WTC11 (cell line): Measurements from ENCODE around the gene CCDC24. TPM values are rescaled to one million over a fixed set of nuclear protein-coding genes. Genes with fewer than 3 reads are reported as not detected.

ENCODE experiments used
- ATAC-seq: fragments of 200-7000 bp; cut with Tn5 transposase; 2 replicates; pipeline ENCODE4 v1.10.0; 2021; ENCODE audit warnings: mild to moderate bottlenecking, moderate library complexity
- CTCF ChIA-PET: fragments of 300-600 bp; sonication (Branson Sonifier 250); formaldehyde crosslinking; loops from one replicate; lab custom pipeline; 2021; ENCODE audit warnings: antibody characterized with exemption; lab: Charles Lee
- POLR2A ChIA-PET: fragments of 350-600 bp; sonication (Branson Sonifier 250); formaldehyde crosslinking; loops from one replicate; lab custom pipeline; 2021; ENCODE audit warnings: antibody characterized with exemption; lab: Charles Lee
- DNase-seq: peaks from one replicate; pipeline ENCODE4 v3.0.0; 2021; ENCODE audit warnings: low spot score
- H3K27ac Mint-ChIP-seq: 2 replicates; pipeline ENCODE4 v1.8.0; 2021; ENCODE audit warnings: mixed read lengths
- H3K27me3 Mint-ChIP-seq: 2 replicates; pipeline ENCODE4 v1.8.0; 2021; ENCODE audit warnings: low read depth, mild to moderate bottlenecking, moderate library complexity, mixed read lengths
- H3K36me3 Mint-ChIP-seq: 2 replicates; pipeline ENCODE4 v1.8.0; 2021; ENCODE audit warnings: mixed read lengths
- H3K4me1 Mint-ChIP-seq: 2 replicates; pipeline ENCODE4 v1.8.0; 2022; ENCODE audit warnings: mixed read lengths
- H3K4me3 Mint-ChIP-seq: 2 replicates; pipeline ENCODE4 v1.8.0; 2021; ENCODE audit warnings: mild to moderate bottlenecking, moderate library complexity, mixed read lengths
- H3K9me3 Mint-ChIP-seq: 2 replicates; pipeline ENCODE4 v1.8.0; 2021; ENCODE audit warnings: mixed read lengths
- CREB1 ChIP-seq: sonication (generic); formaldehyde crosslinking; IDR thresholded peaks from 2 replicates; pipeline ENCODE4 v1.8.0; 2023; ENCODE audit warnings: mild to moderate bottlenecking, missing genetic modification reagents
- E2F1 ChIP-seq: sonication (generic); formaldehyde crosslinking; IDR thresholded peaks from 2 replicates; pipeline ENCODE4 v1.8.0; 2022; ENCODE audit warnings: mild to moderate bottlenecking, missing genetic modification reagents
- E2F5 ChIP-seq: sonication (generic); formaldehyde crosslinking; IDR thresholded peaks from 2 replicates; pipeline ENCODE4 v1.8.1; 2022; ENCODE audit warnings: mild to moderate bottlenecking, moderate library complexity, missing genetic modification reagents
- HMGXB4 ChIP-seq: sonication (generic); formaldehyde crosslinking; IDR thresholded peaks from 2 replicates; pipeline ENCODE4 v1.8.1; 2023; ENCODE audit warnings: mild to moderate bottlenecking, moderate library complexity, missing genetic modification reagents
- KAT7 ChIP-seq: sonication (generic); formaldehyde crosslinking; IDR thresholded peaks from 2 replicates; pipeline ENCODE4 v1.8.1; 2023; ENCODE audit warnings: missing genetic modification reagents, mild to moderate bottlenecking, borderline replicate concordance
- MAX ChIP-seq: sonication (generic); formaldehyde crosslinking; IDR thresholded peaks from 2 replicates; pipeline ENCODE4 v1.8.0; 2022; ENCODE audit warnings: mild to moderate bottlenecking, missing genetic modification reagents
- NFYB ChIP-seq: sonication (generic); formaldehyde crosslinking; conservative IDR thresholded peaks from 2 replicates; pipeline ENCODE4 v1.8.0; 2022; ENCODE audit warnings: low read depth, missing genetic modification reagents
- NR3C1 ChIP-seq: sonication (generic); formaldehyde crosslinking; conservative IDR thresholded peaks from 2 replicates; pipeline ENCODE4 v1.8.1; 2023; ENCODE audit warnings: low read depth, mild to moderate bottlenecking, missing genetic modification reagents
- SOX15 ChIP-seq: fragments of 250-450 bp; sonication (Bioruptor Pico); IDR thresholded peaks from 2 replicates; pipeline ENCODE4 v1.9.0; 2021; ENCODE audit warnings: mild to moderate bottlenecking
- USF2 ChIP-seq: sonication (generic); formaldehyde crosslinking; IDR thresholded peaks from 2 replicates; pipeline ENCODE4 v1.8.1; 2023; ENCODE audit warnings: mild to moderate bottlenecking, missing genetic modification reagents, moderate library complexity
- ZNF263 ChIP-seq: sonication (generic); formaldehyde crosslinking; IDR thresholded peaks from 2 replicates; pipeline ENCODE4 v1.8.1; 2022; ENCODE audit warnings: low read depth, mild to moderate bottlenecking, moderate library complexity, missing genetic modification reagents
- ZNF317 ChIP-seq: sonication (generic); formaldehyde crosslinking; IDR thresholded peaks from 2 replicates; pipeline ENCODE4 v1.8.1; 2023; ENCODE audit warnings: low read depth, mild to moderate bottlenecking, moderate library complexity, missing genetic modification reagents, borderline replicate concordance
- ZNF423 ChIP-seq: fragments of 250-450 bp; sonication (Bioruptor Pico); IDR thresholded peaks from 2 replicates; pipeline ENCODE4 v2.1.2; 2022; ENCODE audit warnings: mild to moderate bottlenecking, moderate library complexity
- ZNF425 ChIP-seq: fragments of 250-450 bp; sonication (Bioruptor Pico); conservative IDR thresholded peaks from 2 replicates; pipeline ENCODE4 v1.9.0; 2021; ENCODE audit warnings: mild to moderate bottlenecking
- total RNA-seq: library from RNA; stranded (reverse); gene quantifications from 3 replicates; pipeline ENCODE4 v1.2.3, GENCODE V29; 2021

The CCDC24 gene
- total RNA-seq, 1 experiment from 2014 or later: 12.1 TPM

- CTCF ChIA-PET: interaction anchor here (0.6 to 9.8 kb wide), 5 partner anchors 45 to 1318 kb away, joined by 4 to 87 read pairs (median 4); no protein-coding TSS in a partner anchor
- TF ChIP-seq KAT7 (0 out of 2 replicates have a peak, but pooled peaks have one; percentile 57), E2F1 (CRISPR knock-in tag) (no peak), NFYB (no peak), ZNF423 (peak; percentile 77)
- TF ChIP-seq, all 79 proteins: peak for 2
- Mint-ChIP-seq H3K4me3 (peak overlapping the region; percentile 86), H3K27ac (peak overlapping the region; percentile 93; the same call in 1 of the 2 replicates), H3K27me3 (peaks cover 18% of the 10 kb centered on the region), H3K9me3 (no peaks in the 10 kb centered on the region), H3K36me3 (0 out of 2 replicates have a peak, but pooled peaks cover 1% of the 10 kb centered on the region), H3K4me1 (peaks cover 22% of the 10 kb centered on the region)
- DNase-seq (no peak), ATAC-seq (no peak)
- POLR2A ChIA-PET: interaction anchor here (0.5 to 1.2 kb wide), 3 partner anchors 37 to 224 kb away, joined by 3 to 4 read pairs (median 3); no protein-coding TSS in a partner anchor
Observed at GRCh38 chr1:43990271-43991199, 864 bp upstream of the CCDC24 start.

GRCh38 chr1:43991200-43991475 lies 261 bp upstream of the CCDC24 start:
- peaks cover 22% of the 10 kb centered on the region for H3K4me1 Mint-ChIP-seq
- peak overlapping the region; percentile 93; the same call in 1 of the 2 replicates for H3K27ac Mint-ChIP-seq
- ChIA-PET CTCF (interaction anchor here (0.9 to 9.8 kb wide), 6 partner anchors 9 to 441 kb away, joined by 3 to 87 read pairs (median 8); no protein-coding TSS in a partner anchor), POLR2A (interaction anchor here (1.2 to 3.0 kb wide), 2 partner anchors 17 to 225 kb away, joined by 3 to 13 read pairs; partner anchors contain the start of gene ATP6V0B)
- DNase-seq (no peak), ATAC-seq (no peak; the same call in 1 of the 2 replicates)
- H3K27me3 Mint-ChIP-seq: peaks cover 18% of the 10 kb centered on the region
- no peaks in the 10 kb centered on the region for H3K9me3 Mint-ChIP-seq
- TF ChIP-seq E2F1 (CRISPR knock-in tag) (no peak), CREB1 (CRISPR knock-in tag) (0 out of 2 replicates have a peak, but pooled peaks have one; percentile 38)
- TF ChIP-seq, all 79 proteins: peak for 1
- Mint-ChIP-seq H3K36me3 (no peaks in the 10 kb centered on the region), H3K4me3 (peak overlapping the region; percentile 86)

GRCh38 chr1:43992232-43992995 lies 1.0 kb downstream of the CCDC24 start:
- Mint-ChIP-seq H3K27me3 (peaks cover 18% of the 10 kb centered on the region), H3K36me3 (no peaks in the 10 kb centered on the region)
- no peak for TF ChIP-seq USF2 (CRISPR knock-in tag)
- no peak for TF ChIP-seq SOX15
- TF ChIP-seq ZNF263 (CRISPR knock-in tag): no peak
- no peak for TF ChIP-seq HMGXB4
- TF ChIP-seq E2F1 (CRISPR knock-in tag): no peak
- no peak for TF ChIP-seq MAX (CRISPR knock-in tag)
- no peak for TF ChIP-seq E2F5 (CRISPR knock-in tag)
- no peak for TF ChIP-seq ZNF425 (CRISPR knock-in tag)
- TF ChIP-seq NR3C1 (CRISPR knock-in tag): no peak
- TF ChIP-seq ZNF317 (CRISPR knock-in tag): no peak
- TF ChIP-seq, all 79 proteins: peak for 0
- DNase-seq (no peak), ATAC-seq (no peak)
- Mint-ChIP-seq H3K4me3 (peak overlapping the region; percentile 86), H3K9me3 (no peaks in the 10 kb centered on the region), H3K4me1 (peaks cover 22% of the 10 kb centered on the region), H3K27ac (peak overlapping the region; percentile 0; the same call in 1 of the 2 replicates)
- ChIA-PET CTCF (interaction anchor here (0.8 to 9.8 kb wide), 19 partner anchors 7 to 660 kb away, joined by 3 to 87 read pairs (median 4); partner anchors contain the start of gene DPH2), POLR2A (interaction anchor here (0.6 to 3.0 kb wide), 7 partner anchors 16 to 422 kb away, joined by 3 to 13 read pairs (median 3); partner anchors contain the start of genes ATP6V0B and DPH2)
